GM18870 (cell line): ENCODE data around the gene ATP2B1.

Source experiments
- ATAC-seq: cut with Tn5 transposase; IDR thresholded peaks from one replicate; pipeline ENCODE4 v1.9.1; 2021; ENCODE audit warnings: moderate library complexity; ENCODE audit not compliant: unreplicated experiment

ATP2B1 gene

GRCh38 chr12:89546151-89546550, 162.5 kb downstream of the ATP2B1 start:
- no peak for ATAC-seq

GRCh38 chr12:89544681-89545184, 163.9 kb downstream of the ATP2B1 start:
- no peak for ATAC-seq

- no peak for ATAC-seq
Measured at GRCh38 chr12:89544022-89544421, 164.6 kb downstream of the ATP2B1 start.

DNA sequence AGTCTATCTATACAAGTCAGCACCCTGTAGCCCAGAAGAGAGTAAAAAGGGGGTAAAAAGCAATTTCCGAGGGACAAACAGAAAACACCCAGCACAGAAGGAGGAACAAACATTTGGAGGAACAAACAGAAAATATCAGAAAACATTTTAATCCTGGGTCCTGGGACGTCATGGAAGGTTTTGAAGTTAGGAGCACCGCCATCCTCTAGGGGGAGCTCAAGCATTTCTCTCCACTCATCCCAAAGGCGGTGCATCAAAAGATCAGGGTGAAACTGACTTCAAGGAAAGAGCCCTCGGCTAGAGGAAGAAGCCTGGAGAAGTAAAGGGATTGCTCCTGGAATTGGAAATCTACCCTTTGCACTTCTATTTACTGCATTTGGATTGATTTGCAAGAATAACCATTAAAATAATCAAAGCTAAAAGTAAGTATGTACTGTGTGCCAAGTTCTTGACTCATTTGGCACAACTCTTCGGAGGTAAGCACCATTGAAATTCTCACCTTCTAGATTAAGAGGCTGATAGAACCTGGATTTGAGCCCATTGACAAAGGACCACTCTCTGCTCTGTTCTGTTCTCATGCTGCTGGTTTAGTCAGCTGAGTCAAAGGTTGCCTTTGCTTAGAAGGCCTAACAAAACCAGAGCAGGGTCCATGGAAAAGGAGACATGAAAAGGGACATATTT, 165.6 kb downstream of the ATP2B1 start:
- ATAC-seq = peak; percentile 71

DNA sequence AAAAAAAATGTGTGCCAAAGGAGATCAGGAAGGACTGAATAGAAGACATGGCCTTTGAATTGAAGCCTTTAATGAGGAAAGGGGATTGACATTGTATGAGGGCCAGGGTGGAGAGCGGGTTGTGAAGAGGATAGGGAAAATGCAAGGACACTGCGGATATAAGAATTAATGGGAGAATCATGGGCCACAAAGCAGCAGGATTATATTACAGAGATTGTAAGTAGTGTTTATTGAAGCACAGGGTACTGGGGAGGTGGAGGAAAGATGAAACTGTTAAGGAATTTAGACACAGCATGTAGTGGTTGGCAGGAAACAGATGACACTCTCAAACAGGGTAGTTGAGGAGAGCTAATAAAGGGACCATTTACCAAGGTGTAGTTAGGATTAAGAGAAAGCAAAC, 166.4 kb downstream of the ATP2B1 start:
- no peak for ATAC-seq

DNA sequence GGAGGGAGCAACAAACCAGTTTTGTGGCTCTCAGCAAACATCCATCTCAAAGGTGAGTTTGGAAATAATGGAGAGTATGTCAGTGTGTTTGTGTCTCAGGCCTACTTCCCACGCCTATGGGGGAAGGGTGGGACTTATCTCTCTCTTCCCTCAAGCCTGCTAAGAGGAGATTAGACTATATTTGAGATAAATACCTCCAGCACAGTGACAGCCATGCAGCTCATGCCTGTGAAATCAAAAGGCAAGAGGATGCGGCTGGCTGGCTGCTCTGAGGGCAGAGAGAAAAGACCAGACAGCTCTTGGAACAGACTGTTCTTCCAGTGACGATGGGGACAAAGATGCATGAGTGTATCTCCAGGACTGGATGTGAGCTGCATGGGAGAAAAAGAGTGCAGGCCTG, 168.1 kb downstream of the ATP2B1 start:
- no peak for ATAC-seq

DNA sequence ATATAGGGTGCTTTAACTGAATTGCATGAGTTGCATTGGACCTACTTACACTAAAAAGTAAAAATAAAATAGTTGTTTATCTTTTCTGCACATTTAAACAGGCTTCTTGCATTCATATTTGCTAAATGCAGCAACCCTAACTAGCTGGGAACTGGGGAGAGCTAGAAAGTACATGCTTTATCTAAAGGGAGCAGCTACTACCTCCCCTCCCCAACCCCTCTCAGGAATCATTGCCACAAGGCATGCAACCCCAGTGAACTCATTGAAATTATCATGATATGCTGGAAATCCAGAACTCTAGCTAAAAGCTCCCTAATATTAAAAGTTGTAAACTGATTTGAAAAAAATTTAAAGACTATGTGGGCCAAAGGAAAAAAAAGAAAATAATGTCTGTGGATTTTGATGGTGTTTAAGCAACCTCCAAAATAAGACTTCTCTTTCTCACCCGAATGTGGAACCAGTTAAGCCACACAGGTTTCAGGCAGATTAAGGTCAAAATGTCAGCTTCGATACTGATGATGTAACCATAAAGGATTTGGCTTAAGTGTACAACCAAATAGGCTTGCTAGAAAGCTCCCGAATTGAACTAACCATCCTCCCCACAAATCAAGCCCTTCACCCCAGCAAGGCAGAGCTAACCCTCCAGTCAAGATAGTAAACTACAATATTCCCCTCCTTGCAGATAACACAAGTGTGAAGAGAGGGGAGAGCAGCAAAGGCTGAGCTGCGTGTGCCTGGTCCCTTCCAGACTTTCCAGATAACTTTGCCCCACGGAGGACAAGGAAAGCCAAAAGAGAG, 169.0 kb downstream of the ATP2B1 start:
- ATAC-seq = no peak

- no peak for ATAC-seq
Measured at GRCh38 chr12:89538897-89539296, 169.7 kb downstream of the ATP2B1 start.
